ENCODE data around the gene GJD3.
"Not testable (repeated sequence)": the region's sequence is repeated elsewhere in the genome, so short reads cannot be mapped to it uniquely, and the experiment has no call there.

GJD3 gene

GRCh38 chr17:40378966-40379365 is 14.4 kb upstream of the GJD3 start:
- no peaks in the 10 kb centered on the region for H3K36me3 ChIP-seq (ENCODE audit: control insufficient read depth, insufficient read depth, low read length, severe bottlenecking)
- H3K9me3 ChIP-seq (ENCODE audit: control insufficient read depth, low read length), result peaks cover 5% of the 10 kb centered on the region
- no peak for DNase-seq (ENCODE audit: low read depth)
- no peak overlapping the region for H3K9ac ChIP-seq (ENCODE audit: low read length)
- H3K4me1 ChIP-seq (ENCODE audit: control insufficient read depth, insufficient read depth, low read length), result peaks cover 2% of the 10 kb centered on the region
- no peaks in the 10 kb centered on the region for H3K27me3 ChIP-seq (replicated peaks; ENCODE audit: control insufficient read depth, insufficient read depth, low read length)
- no peak overlapping the region for H3K4me3 ChIP-seq (ENCODE audit: low read length)

- Histone ChIP-seq H3K9me3 (ENCODE audit: control insufficient read depth, low read length) (peaks cover 8% of the 10 kb centered on the region), H3K27me3 (replicated peaks; ENCODE audit: control insufficient read depth, insufficient read depth, low read length) (no peaks in the 10 kb centered on the region), H3K4me1 (ENCODE audit: control insufficient read depth, insufficient read depth, low read length) (peaks cover 11% of the 10 kb centered on the region), H3K36me3 (ENCODE audit: control insufficient read depth, insufficient read depth, low read length, severe bottlenecking) (no peaks in the 10 kb centered on the region), H3K9ac (ENCODE audit: low read length) (no peak overlapping the region), H3K4me3 (ENCODE audit: low read length) (no peak overlapping the region)
- no peak for DNase-seq (ENCODE audit: low read depth)
Measured at GRCh38 chr17:40377832-40378231, 13.3 kb upstream of the GJD3 start.

- H3K4me1 ChIP-seq (ENCODE audit: control insufficient read depth, insufficient read depth, low read length), result peaks cover 17% of the 10 kb centered on the region
- H3K9ac ChIP-seq (ENCODE audit: low read length); H3K4me3 ChIP-seq (ENCODE audit: low read length); H3K36me3 ChIP-seq (ENCODE audit: control insufficient read depth, insufficient read depth, low read length, severe bottlenecking); DNase-seq (ENCODE audit: low read depth); H3K9me3 ChIP-seq (ENCODE audit: control insufficient read depth, low read length); H3K27me3 ChIP-seq (replicated peaks; ENCODE audit: control insufficient read depth, insufficient read depth, low read length): not testable (repeated sequence)
Measured at GRCh38 chr17:40376541-40376940, 12.0 kb upstream of the GJD3 start.

GRCh38 chr17:40375786-40376185 is 11.2 kb upstream of the GJD3 start:
- not testable (repeated sequence) for H3K36me3 ChIP-seq (ENCODE audit: control insufficient read depth, insufficient read depth, low read length, severe bottlenecking); DNase-seq (ENCODE audit: low read depth); H3K9me3 ChIP-seq (ENCODE audit: control insufficient read depth, low read length); H3K27me3 ChIP-seq (replicated peaks; ENCODE audit: control insufficient read depth, insufficient read depth, low read length); H3K9ac ChIP-seq (ENCODE audit: low read length); H3K4me3 ChIP-seq (ENCODE audit: low read length)
- peaks cover 17% of the 10 kb centered on the region for H3K4me1 ChIP-seq (ENCODE audit: control insufficient read depth, insufficient read depth, low read length)

GRCh38 chr17:40374821-40375498 is 10.4 kb upstream of the GJD3 start:
- Histone ChIP-seq H3K4me3 (ENCODE audit: low read length) (no peak overlapping the region), H3K9me3 (ENCODE audit: control insufficient read depth, low read length) (peaks cover 8% of the 10 kb centered on the region), H3K27me3 (replicated peaks; ENCODE audit: control insufficient read depth, insufficient read depth, low read length) (no peaks in the 10 kb centered on the region), H3K4me1 (ENCODE audit: control insufficient read depth, insufficient read depth, low read length) (peaks cover 17% of the 10 kb centered on the region), H3K36me3 (ENCODE audit: control insufficient read depth, insufficient read depth, low read length, severe bottlenecking) (no peaks in the 10 kb centered on the region), H3K9ac (ENCODE audit: low read length) (no peak overlapping the region)
- DNase-seq (ENCODE audit: low read depth), result no peak

GRCh38 chr17:40373999-40374398 is 9.5 kb upstream of the GJD3 start:
- H3K36me3 ChIP-seq (ENCODE audit: control insufficient read depth, insufficient read depth, low read length, severe bottlenecking), result no peaks in the 10 kb centered on the region
- H3K27me3 ChIP-seq (replicated peaks; ENCODE audit: control insufficient read depth, insufficient read depth, low read length), result no peaks in the 10 kb centered on the region
- H3K9ac ChIP-seq (ENCODE audit: low read length), result no peak overlapping the region
- H3K9me3 ChIP-seq (ENCODE audit: control insufficient read depth, low read length), result peaks cover 8% of the 10 kb centered on the region
- H3K4me1 ChIP-seq (ENCODE audit: control insufficient read depth, insufficient read depth, low read length), result peaks cover 16% of the 10 kb centered on the region
- H3K4me3 ChIP-seq (ENCODE audit: low read length), result no peak overlapping the region
- no peak for DNase-seq (ENCODE audit: low read depth)

- Histone ChIP-seq H3K4me1 (ENCODE audit: control insufficient read depth, insufficient read depth, low read length) (peaks cover 14% of the 10 kb centered on the region), H3K9ac (ENCODE audit: low read length) (no peak overlapping the region), H3K27me3 (replicated peaks; ENCODE audit: control insufficient read depth, insufficient read depth, low read length) (no peaks in the 10 kb centered on the region)
Measured at GRCh38 chr17:40373324-40373723, 8.8 kb upstream of the GJD3 start.

GRCh38 chr17:40372644-40373043 is 8.1 kb upstream of the GJD3 start:
- not testable (repeated sequence) for H3K4me3 ChIP-seq (ENCODE audit: low read length); DNase-seq (ENCODE audit: low read depth); H3K9ac ChIP-seq (ENCODE audit: low read length); H3K9me3 ChIP-seq (ENCODE audit: control insufficient read depth, low read length); H3K36me3 ChIP-seq (ENCODE audit: control insufficient read depth, insufficient read depth, low read length, severe bottlenecking); H3K27me3 ChIP-seq (replicated peaks; ENCODE audit: control insufficient read depth, insufficient read depth, low read length)
- peaks cover 14% of the 10 kb centered on the region for H3K4me1 ChIP-seq (ENCODE audit: control insufficient read depth, insufficient read depth, low read length)

More at GRCh38 chr17:40373324-40373723, 8.8 kb upstream of the GJD3 start:
- Histone ChIP-seq H3K4me3 (ENCODE audit: low read length) (no peak overlapping the region), H3K36me3 (ENCODE audit: control insufficient read depth, insufficient read depth, low read length, severe bottlenecking) (no peaks in the 10 kb centered on the region), H3K9me3 (ENCODE audit: control insufficient read depth, low read length) (peaks cover 8% of the 10 kb centered on the region)
- DNase-seq (ENCODE audit: low read depth), result peak; percentile 70

GRCh38 chr17:40372031-40372430 is 7.5 kb upstream of the GJD3 start:
- H3K4me3 ChIP-seq (ENCODE audit: low read length), result no peak overlapping the region
- DNase-seq (ENCODE audit: low read depth), result no peak
- peaks cover 14% of the 10 kb centered on the region for H3K4me1 ChIP-seq (ENCODE audit: control insufficient read depth, insufficient read depth, low read length)
- H3K27me3 ChIP-seq (replicated peaks; ENCODE audit: control insufficient read depth, insufficient read depth, low read length), result no peaks in the 10 kb centered on the region
- H3K36me3 ChIP-seq (ENCODE audit: control insufficient read depth, insufficient read depth, low read length, severe bottlenecking), result no peaks in the 10 kb centered on the region
- no peak overlapping the region for H3K9ac ChIP-seq (ENCODE audit: low read length)
- H3K9me3 ChIP-seq (ENCODE audit: control insufficient read depth, low read length), result peaks cover 8% of the 10 kb centered on the region

GRCh38 chr17:40371261-40371929 is 6.9 kb upstream of the GJD3 start:
- no peak overlapping the region for H3K9ac ChIP-seq (ENCODE audit: low read length)
- H3K4me1 ChIP-seq (ENCODE audit: control insufficient read depth, insufficient read depth, low read length), result peaks cover 14% of the 10 kb centered on the region
- H3K27me3 ChIP-seq (replicated peaks; ENCODE audit: control insufficient read depth, insufficient read depth, low read length), result no peaks in the 10 kb centered on the region
- peaks cover 8% of the 10 kb centered on the region for H3K9me3 ChIP-seq (ENCODE audit: control insufficient read depth, low read length)
- H3K36me3 ChIP-seq (ENCODE audit: control insufficient read depth, insufficient read depth, low read length, severe bottlenecking), result no peaks in the 10 kb centered on the region
- no peak overlapping the region for H3K4me3 ChIP-seq (ENCODE audit: low read length)
- DNase-seq (ENCODE audit: low read depth), result no peak

GRCh38 chr17:40369923-40370322 is 5.4 kb upstream of the GJD3 start:
- no peak for DNase-seq (ENCODE audit: low read depth)
- peaks cover 8% of the 10 kb centered on the region for H3K9me3 ChIP-seq (ENCODE audit: control insufficient read depth, low read length)
- peaks cover 14% of the 10 kb centered on the region for H3K4me1 ChIP-seq (ENCODE audit: control insufficient read depth, insufficient read depth, low read length)
- no peak overlapping the region for H3K4me3 ChIP-seq (ENCODE audit: low read length)
- no peaks in the 10 kb centered on the region for H3K36me3 ChIP-seq (ENCODE audit: control insufficient read depth, insufficient read depth, low read length, severe bottlenecking)
- no peak overlapping the region for H3K9ac ChIP-seq (ENCODE audit: low read length)
- H3K27me3 ChIP-seq (replicated peaks; ENCODE audit: control insufficient read depth, insufficient read depth, low read length), result no peaks in the 10 kb centered on the region

Data from adipocyte (in vitro differentiated cells).